ENCODE measurements around the gene ADAM22.

DNA sequence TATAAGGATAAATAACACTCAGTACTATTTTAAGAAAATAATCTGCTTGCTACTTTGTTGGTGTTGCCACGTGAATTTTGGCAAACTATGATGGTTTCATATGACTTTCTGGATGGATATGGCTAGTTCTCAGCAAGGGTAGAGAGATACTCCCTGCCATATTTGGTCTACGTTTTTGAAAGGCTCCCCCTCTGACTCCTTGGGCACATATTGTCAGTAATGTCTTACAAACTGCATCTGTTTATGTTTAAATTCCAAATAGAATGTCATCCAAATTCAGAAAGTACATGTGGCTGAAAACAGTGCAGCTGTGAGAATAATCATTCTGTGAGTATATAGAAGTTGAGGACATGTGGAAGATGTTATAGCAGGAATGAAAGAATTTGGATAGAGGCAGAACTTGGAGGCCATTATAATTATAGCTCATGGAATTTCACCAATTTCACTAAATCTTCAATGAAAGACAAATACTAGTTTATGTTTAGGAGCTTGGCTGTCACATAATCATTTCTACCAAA, 178.0 kb downstream of the ADAM22 start:
- TF ChIP-seq POLR2A (IDR thresholded peaks at IDR 0.05): no peak
- TF ChIP-seq, protein P1, sequence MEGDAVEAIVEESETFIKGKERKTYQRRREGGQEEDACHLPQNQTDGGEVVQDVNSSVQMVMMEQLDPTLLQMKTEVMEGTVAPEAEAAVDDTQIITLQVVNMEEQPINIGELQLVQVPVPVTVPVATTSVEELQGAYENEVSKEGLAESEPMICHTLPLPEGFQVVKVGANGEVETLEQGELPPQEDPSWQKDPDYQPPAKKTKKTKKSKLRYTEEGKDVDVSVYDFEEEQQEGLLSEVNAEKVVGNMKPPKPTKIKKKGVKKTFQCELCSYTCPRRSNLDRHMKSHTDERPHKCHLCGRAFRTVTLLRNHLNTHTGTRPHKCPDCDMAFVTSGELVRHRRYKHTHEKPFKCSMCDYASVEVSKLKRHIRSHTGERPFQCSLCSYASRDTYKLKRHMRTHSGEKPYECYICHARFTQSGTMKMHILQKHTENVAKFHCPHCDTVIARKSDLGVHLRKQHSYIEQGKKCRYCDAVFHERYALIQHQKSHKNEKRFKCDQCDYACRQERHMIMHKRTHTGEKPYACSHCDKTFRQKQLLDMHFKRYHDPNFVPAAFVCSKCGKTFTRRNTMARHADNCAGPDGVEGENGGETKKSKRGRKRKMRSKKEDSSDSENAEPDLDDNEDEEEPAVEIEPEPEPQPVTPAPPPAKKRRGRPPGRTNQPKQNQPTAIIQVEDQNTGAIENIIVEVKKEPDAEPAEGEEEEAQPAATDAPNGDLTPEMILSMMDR (IDR thresholded peaks at IDR 0.05): no peak

Measured in right lobe of liver (tissue), 4 donors.